OCI-M2 (cell line): ENCODE data around the gene ZNF79.

Experiments used
- DNase-seq: peaks from one replicate; lab custom pipeline; 2025; ENCODE audit not compliant: unreplicated experiment; lab: John Stamatoyannopoulos, UW

The ZNF79 gene

DNA sequence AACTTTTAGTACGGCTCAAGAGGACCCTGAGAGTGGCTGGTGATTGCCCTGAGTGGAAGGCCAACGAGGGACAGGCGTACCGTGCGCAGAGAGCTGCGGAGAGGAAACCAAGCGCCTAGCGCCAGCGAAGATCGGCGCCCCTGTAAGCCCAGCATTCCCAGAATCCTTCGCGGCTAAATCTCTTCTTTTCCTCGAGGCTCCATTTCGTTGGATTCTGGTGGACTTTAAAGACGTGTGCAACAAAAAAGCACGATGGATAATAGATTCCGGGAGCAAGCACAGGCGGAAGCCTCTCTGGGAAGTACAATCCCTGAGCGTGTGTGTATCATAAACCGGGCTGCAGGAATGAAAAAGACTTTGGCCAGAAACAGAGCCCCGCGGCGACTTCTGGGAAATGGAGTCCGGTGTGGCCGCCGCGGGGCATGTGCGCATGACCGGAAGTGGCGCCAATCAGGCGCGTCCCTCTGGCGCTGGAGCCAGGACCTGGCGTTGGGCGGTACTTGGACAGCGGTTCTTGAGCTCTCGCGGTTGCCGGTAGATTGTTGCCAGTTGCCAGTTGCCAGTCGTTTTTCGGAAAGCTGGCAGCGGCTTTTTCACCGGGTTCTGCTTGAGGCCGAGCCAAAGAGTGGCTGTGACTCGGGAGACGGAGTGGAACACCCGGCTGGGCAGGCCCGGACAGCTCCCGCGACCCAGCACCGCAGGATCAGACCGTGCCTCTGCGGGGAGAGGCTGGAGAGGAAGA, at the start of gene ZNF79:
TSS of gene ZNF79 (plus strand) at position 449 of the 742 bp plus-strand sequence. CDS start 406 bp downstream, outside the sequence.
- peak; percentile 52 for DNase-seq

DNA sequence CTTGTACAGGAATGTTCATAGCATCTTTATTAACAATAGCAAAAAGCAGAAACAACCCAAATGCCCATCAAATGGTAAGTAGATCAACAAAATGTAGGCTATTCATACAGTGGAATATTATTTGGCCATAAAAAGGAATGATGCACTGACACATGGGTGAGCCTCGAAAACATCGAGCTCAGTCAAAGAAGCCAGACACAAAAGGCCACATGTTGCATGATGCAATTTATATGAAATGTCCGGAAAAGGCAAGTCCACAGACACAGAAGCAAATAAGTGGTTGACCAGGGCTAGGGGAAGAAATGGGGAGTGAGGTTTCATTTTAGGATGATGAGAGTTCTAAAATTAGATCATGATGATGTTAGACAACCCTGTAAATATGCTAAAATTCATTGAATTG, 43.7 kb upstream of the ZNF79 start:
- no peak for DNase-seq

DNA sequence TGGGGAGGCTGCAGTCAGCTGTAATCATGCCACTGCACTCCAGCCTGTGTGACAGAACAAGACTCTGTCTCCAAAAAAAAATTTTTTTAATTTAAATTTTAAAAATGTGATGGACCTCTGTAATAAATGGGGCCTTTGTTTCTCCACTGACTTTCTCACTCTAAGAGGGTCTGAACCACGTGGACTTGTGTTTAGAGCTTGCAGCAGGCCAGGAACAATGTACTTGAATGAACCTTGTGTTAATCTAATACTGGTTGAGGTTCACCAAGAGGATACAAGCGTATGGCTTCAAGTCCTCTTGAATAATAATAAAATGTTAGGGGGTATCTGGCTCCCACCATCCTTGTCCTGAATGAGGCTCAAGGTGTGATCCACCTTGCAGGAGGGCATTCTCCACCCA, 41.6 kb upstream of the ZNF79 start:
- DNase-seq, result no peak

DNA sequence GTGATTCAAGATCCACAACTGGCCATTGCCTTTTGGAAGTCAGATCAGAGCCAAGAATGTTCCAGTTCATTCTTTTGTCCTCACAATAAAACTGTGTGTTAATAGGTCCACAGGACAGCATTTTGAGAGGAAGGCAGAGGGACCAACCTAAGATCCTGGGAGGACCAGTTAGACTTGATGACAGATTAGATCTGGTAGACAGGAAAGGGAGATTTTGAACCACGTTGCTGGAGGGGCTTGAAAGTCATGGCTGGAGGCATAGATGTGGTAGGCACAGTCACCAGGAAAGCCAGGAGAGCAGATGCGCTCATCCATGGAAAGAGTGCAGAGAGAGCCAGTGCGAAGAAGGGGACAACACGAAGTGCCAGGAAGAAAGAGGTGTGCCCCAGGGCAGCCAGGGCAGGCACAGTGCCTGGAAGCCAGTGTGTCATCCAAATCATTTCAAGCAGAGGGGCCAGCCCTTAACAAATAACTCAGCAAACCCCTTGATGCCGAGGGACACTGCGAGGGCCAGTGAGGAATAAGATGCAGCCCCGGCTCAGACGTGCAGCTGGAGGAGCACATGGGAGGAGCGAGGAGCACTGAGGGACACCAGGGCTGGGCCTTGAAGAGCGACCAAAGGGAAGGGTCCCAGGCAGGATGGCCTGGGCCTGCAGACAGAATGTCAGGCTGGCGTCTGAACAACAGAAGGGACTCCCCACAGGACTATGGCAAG, 40.0 kb upstream of the ZNF79 start:
- DNase-seq, result no peak

DNA sequence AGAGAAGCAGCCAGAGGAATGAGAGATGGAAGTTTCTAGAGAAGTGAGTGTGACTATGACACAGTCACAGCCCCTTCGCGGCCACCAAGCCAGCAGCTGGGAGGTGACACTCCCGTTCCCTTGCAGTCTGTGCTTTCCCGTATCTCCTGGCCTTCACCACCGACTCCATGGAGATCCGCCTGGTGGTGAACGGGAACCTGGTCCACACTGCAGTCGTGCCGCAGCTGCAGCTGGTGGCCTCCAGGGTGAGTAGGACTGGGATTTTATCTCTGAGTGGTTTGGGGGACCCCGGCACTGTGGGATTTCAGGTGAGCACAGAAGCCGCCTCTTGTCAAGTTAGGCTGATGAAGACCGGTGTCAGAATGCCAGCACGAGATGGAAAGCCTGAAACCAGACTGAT, 39.3 kb upstream of the ZNF79 start:
- no peak for DNase-seq

DNA sequence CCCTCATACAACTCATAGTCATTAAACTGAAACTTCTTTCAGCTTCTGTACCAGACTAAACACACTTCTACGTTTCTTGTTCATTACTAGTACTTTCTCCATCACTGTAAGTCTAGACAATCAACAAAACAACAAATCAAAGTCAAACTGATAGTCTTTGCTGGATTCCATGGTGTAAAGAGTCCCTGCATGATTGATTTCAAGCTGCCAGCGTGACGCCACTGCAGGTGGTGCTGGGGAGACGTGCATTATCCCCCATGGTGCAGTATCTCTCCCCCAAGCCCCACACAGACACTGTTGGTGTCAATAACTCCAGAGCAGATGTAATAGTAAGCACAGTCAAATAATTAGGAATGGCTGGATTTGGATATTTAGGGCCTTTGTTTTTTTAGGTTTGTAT, 37.9 kb upstream of the ZNF79 start:
- no peak for DNase-seq

DNA sequence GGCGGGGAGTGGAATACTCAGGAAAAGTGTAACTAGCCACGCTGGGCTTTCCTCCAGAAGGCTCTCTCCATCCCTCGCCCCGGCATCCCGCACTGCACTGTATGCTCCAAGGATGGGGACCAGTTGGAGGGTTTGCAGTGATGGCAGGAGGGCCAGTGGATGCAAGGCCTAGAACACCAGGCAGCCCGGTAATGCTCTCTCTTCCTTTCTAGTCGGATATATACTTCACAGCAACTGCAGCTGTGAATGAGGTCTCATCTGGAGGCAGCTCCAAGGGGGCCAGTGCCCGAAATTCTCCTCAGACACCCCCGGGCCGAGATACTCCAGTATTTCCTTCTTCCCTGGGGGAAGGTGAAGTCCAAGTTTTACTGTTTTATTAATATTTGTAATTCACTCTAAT, 37.2 kb upstream of the ZNF79 start:
- DNase-seq, result no peak

DNA sequence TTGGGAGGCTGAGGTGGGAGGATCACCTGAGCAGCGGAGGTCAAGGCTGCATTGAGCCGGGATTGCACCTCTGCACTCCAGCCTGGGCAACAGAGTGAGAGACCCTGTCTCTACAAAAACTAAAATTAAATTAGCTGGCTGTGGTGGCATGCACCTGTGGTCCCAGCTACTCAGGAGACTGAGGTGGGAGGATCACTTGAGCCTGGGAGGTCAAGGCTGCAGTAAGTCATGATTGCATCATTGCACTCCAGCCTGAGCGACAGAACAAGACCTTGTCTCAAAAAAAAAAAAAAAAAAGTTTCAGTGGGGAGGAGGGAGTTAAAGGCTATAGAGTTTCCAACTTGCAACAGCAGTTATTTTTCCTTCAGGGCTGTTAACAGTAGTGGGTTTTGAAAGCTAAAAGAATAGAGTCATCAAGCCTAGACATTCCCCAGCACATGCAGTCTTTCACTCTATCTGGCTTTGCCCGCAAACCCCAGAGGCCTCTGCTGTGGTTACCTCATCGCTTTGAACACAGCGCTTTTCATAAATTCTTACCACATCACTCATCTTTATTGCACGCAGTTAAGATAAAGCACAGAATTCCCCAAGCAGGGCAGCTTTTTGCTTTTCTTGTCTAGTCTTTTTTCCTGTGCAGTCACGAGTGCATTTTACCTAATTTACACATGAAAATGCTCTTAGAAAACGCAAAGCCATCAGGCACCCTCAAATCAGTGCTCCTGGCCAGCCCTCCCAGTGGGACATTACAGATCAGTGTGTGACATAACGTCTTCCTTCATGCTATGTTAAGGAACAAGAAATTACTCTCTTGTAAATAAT, 35.9 kb upstream of the ZNF79 start:
- no peak for DNase-seq

DNA sequence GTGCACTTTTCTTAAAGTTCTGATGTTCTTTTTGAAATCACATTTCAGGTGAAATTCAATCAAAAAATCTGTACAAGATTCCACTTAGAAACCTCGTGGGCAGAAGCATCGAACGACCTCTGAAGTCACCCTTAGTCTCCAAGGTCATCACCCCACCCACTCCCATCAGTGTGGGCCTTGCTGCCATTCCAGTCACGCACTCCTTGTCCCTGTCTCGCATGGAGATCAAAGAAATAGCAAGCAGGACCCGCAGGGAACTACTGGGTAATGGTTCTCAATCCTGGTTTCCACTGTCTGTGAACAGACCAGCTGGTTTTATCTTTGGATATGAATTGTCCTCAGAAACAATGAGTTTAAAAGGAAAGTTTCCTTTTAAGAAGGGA, 35.3 kb upstream of the ZNF79 start:
- DNase-seq, result no peak

DNA sequence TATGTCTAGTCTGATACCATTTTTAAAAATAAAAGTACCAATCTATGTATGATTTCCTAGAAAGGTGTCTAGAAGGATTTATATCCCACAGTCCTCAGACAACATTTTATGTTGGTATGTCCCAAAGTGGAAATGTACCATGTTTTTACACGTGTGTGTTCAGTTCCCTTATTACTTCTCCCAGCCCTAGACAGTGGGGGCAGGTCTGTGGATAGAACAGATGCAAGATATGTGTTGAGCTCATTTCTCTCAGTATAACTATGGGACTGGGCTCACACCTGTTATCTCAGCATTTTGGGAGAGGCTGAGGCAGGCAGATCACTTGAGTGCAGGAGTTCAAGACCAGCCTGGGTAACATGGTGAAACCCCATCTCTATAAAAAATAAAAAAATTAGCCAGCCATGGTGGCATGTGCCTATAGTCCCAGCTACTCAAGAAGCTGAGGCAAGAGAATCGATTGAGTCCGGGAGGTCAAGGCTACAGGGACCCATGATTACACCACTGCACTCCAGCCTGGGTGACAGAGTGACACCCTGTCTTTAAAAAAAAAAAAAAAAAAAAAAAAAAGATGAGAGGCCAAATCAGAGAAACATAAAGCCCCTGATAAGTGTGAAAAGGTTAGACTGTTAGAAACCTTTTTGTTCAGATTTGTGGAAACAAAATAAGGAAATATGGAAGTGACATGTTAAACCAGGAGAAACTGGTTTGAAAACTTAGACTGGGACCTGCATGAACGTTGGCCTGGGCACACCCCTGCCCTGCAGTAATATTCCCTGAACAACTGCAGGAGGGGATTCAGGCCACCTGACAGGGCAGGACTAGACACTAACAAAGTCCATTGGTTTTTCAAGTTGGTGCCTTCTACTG, 34.6 kb upstream of the ZNF79 start:
- DNase-seq, result no peak

DNA sequence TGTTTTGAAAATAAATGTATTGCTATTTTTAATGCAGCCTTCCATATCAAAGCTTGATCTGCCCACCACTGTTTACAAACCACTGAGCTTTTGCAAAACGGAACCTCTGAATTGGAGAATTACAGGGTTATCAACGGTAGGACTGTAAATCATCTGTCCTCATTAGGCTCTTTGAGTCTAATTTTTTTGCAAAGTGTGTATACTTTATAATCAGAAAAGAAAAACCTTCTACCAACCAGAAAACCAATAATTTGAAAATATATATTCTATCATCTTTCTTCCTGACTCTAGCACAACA, 34.0 kb upstream of the ZNF79 start:
- DNase-seq, result no peak

DNA sequence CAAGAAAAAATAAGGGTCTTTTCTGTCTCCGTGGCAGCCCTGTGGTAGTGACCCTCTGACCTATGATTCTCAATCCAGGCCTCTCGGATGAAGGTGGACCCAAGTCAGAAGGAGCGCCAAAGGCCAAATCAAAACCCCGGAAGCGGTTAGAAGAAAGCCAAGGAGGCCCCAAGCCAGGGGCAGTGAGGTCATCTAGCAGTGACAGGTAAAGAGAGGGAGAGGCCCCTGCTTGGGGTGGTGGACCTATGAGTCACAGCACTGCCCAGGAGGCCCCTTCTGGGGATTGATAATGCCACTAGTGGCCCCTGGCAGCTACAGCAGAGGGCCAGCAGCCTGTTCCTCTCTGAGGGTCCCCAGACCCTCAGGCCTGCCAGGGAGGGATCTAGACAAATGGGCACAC, 33.6 kb upstream of the ZNF79 start:
- no peak for DNase-seq

DNA sequence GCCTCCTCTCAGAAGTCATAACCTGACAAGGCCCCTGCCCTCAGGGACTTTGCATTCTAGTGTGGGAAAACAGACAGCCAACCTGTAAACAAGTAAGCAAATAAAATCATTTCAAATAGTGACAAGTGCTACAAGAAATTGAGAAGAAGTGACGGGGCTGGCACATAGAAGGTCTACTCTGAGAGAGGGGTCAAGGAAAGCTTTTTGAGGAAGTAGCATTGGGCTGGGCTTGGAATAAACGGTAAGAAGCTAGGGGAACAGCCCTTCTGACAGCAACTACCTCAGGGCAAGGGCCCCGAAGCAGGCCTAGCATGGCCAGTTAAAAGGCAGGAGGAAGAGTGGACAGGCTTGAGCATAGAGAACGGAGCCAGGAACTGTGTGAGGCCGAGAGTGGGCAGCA, 32.0 kb upstream of the ZNF79 start:
- no peak for DNase-seq

DNA sequence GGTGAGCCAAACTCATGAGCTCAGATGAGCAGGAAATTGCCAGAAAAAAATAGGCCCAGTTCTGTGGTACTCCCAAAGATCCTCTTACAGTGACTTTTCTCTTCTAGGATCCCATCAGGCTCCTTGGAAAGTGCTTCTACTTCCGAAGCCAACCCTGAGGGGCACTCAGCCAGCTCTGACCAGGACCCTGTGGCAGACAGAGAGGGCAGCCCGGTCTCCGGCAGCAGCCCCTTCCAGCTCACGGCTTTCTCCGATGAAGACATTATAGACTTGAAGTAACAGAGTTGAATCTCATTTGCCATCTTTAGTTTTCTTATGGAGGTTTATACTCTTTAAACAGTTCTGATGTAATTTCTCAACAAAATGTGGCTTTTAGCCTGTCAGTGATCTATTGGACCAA, 31.2 kb upstream of the ZNF79 start:
- DNase-seq, result no peak

DNA sequence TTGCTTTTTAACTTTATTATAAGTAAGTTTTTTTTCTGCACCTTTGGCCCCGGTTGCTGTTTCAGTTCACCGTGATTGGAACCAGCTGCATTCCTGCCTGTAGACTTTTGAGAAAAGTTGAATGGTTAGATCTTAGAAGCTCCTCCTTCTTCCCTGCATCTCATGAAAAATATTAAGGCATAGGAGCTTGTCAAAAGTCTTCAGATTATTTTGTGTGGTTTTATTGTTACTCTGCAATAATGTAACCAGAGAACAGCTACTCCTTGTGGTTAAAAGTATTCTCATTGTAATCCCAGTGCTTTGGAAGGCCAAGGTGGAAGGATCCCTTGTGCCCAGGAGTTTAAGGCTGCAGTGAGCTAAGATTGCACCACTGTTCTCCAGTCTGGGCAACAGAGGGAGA, 30.5 kb upstream of the ZNF79 start:
- DNase-seq, result no peak

DNA sequence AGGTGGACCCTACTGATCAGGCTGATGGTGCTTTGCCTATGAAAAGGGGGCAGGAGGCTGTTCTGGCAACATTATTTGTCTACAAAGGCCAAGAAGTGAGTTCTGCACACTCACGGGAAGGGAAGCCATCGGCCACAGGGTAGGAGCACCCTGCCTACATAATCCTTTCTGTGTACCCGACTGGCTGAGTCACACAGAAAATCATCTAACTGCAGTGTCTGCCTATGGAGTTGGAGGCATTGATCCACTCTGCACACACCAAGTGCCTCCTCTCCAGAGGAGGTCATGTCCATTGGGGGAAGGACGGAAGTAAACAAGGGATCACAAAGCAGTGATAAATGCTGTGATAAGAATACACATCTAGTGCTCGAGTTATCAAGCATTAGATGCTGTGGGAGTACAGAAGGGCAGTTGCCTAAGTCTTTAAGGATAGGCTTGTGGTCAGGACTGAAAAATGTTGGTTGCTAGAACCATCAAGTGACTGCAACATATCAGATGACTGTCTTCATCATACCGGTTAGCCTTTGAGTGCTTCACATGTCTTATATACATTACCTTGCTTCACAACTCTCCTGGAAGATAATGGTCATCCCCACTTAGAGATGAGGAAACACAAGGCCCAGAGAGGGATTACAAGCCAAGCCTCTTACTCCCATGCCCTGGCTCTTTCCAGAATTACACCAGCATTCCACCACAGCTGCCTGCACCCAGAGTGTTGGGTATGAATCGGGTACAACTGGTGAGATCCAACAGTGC, 28.5 kb upstream of the ZNF79 start:
- no peak for DNase-seq

DNA sequence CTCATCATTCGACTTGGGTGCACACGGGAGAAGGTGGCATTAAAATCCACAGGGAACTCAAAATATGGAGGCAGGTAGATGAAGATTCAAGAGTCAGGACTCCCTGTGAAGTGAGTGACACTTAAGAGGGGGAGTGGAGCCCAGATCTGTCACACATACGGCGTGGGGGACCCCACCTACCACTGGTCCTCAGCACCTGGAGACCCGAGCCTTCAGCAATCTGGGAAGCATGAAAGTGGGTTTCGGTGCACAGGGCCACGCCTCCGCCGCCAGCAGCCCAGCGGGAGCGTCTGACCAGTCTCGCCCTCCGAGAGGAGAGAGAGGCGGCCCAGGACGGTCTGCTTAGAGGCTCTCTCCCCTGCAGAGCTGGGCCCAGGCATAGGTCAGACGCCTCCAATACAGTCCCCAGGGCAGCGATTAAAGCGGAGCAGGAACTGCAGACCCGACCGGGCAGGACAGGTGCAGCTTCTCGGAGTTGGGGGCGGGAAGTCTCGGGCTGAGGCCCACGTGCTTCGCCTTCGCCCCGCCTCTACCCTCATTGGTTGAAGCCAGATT, 27.9 kb upstream of the ZNF79 start:
- DNase-seq, result no peak

DNA sequence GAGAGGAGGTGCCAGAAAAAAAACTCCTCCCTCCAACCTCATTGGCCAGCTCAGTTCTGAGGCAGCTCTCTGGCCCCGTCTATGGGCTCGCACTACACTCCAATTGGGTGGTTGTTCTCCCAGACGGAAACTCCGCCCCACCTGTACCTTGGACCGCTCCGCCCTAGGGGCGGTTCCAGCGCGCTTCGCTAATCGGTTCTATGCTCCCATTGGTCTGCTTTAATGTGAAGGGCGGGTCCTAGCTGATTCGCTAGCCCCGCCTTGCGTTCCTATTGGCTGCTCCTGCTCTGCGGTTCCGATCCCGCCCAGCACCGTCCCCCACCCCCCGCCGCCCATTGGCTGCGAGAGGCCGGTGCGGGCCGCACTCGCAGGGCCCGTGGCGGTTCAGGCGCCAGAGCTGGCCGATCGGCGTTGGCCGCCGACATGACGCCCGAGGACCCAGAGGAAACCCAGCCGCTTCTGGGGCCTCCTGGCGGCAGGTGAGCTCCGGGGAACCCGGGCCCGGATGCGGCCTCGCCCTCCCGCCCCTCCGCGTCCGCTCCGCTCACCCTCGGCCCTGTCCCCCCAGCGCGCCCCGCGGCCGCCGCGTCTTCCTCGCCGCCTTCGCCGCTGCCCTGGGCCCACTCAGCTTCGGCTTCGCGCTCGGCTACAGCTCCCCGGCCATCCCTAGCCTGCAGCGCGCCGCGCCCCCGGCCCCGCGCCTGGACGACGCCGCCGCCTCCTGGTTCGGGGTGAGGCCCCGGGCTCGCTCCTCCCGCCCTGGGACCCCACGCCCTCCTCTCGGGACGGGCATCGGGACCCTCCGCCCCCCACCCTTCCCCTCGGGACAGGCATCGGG, 27.2 kb upstream of the ZNF79 start, which contains the start of gene SLC2A8:
TSS of gene SLC2A8 (plus strand) at position 362 of the 838 bp plus-strand sequence. CDS start at position 424, 62 bp downstream.
- DNase-seq, result peak; percentile 94

DNA sequence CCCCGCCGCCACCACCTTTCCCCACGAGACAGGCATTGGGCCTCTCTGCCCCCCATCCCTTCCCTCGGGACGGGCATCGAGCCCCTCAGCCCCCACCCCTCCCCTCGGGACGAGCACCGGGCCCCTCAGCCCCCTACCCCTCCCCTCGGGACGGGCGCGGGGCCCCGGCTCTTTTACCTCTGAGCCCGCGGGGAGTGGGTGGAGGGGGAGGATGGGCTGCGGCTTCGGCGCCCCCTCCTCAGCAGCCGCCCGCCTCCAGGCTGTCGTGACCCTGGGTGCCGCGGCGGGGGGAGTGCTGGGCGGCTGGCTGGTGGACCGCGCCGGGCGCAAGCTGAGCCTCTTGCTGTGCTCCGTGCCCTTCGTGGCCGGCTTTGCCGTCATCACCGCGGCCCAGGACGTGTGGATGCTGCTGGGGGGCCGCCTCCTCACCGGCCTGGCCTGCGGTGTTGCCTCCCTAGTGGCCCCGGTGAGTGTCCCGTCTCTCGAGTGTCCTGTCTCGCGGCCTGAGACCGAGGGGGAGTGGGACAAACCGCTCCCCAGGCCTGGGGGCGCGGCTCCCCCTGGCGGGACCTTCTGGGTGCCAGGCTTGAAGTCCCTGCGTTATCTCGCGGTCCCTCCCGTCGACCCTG, 26.4 kb upstream of the ZNF79 start:
- DNase-seq, result no peak
